ENCODE results near the gene ANGEL2. TPM values are rescaled to one million over a fixed set of nuclear protein-coding genes. Genes with fewer than 3 reads are reported as not detected.

ANGEL2 gene
- total and polyA plus RNA-seq, 12 donors: 6.1 to 22.0 (median 18.6) TPM

DNA sequence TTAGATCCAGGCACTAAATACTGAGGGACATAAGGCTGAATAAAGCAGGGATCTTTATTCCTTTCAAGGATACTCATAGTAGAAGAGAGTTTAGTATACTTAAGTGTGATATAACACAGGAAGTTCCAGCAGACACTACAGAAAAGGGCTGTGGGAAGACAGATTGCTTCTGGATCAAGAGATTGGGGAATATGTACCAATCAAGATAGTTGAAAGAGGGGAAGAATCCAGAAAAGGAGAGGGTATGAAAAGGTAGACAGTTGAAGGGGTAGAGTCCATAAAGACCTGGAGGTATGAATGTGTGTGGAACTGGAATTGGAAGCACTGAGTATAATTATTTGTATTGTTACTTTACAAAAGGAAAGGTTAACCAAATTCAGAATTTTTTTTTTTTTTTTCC lies 37.8 kb upstream of the ANGEL2 start:
- ATAC-seq (no peak), DNase-seq (no peak)
- Histone ChIP-seq H3K27me3 (peaks cover 0 to 10% (median 2%) of the 10 kb centered on the region in 7 donors), H3K4me1 (peaks cover 2 to 25% (median 17%) of the 10 kb centered on the region in 9 donors), H3K27ac (no peak overlapping the region), H3K9me3 (no peaks in the 10 kb centered on the region), H3K36me3 (no peaks in the 10 kb centered on the region), H3K4me3 (no peak overlapping the region)
- intact Hi-C loops (cut with DNase I): no loop called here
- TF ChIP-seq, protein P1, sequence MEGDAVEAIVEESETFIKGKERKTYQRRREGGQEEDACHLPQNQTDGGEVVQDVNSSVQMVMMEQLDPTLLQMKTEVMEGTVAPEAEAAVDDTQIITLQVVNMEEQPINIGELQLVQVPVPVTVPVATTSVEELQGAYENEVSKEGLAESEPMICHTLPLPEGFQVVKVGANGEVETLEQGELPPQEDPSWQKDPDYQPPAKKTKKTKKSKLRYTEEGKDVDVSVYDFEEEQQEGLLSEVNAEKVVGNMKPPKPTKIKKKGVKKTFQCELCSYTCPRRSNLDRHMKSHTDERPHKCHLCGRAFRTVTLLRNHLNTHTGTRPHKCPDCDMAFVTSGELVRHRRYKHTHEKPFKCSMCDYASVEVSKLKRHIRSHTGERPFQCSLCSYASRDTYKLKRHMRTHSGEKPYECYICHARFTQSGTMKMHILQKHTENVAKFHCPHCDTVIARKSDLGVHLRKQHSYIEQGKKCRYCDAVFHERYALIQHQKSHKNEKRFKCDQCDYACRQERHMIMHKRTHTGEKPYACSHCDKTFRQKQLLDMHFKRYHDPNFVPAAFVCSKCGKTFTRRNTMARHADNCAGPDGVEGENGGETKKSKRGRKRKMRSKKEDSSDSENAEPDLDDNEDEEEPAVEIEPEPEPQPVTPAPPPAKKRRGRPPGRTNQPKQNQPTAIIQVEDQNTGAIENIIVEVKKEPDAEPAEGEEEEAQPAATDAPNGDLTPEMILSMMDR (IDR thresholded peaks at IDR 0.05): no peak

DNA sequence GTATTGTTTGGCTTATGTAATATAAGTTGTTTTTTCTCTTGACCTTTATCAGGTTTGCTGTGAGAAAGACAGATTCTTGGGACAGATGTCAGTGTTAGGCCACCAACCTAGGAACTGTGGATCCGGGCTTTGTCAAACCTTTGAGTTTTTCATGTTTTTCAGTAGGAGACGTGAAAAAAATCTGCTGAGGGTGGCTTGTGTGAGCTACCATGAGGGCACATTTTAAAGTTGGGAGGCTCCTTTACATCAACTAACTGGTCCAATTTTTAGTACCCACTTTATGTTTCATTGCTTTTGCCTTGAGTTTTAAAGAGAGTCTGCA lies 36.2 kb upstream of the ANGEL2 start:
- H3K4me3 ChIP-seq: peak overlapping the region in 9 of 10 donors; percentile 73 to 99 (median 94)
- H3K9me3 ChIP-seq: no peaks in the 10 kb centered on the region
- intact Hi-C loops (cut with DNase I): loop anchor here in 1 of 10 donors (2.0 kb wide), 1 partner anchor 37 kb away; the partner anchor contains the start of gene ANGEL2
- peaks cover 0 to 26% (median 17%) of the 10 kb centered on the region in 7 donors for H3K27me3 ChIP-seq
- ATAC-seq (no peak), DNase-seq (no peak)
- TF ChIP-seq, protein P1 (IDR thresholded peaks at IDR 0.05): no peak
- 31 to 37% methylated on average over 2 of the region's 2 CpGs for WGBS, 2 donors
- H3K4me1 ChIP-seq: peaks cover 2 to 25% (median 17%) of the 10 kb centered on the region in 9 donors
- no peaks in the 10 kb centered on the region for H3K36me3 ChIP-seq
- H3K27ac ChIP-seq: peak overlapping the region in 6 of 10 donors; percentile 77 to 94 (median 82)

DNA sequence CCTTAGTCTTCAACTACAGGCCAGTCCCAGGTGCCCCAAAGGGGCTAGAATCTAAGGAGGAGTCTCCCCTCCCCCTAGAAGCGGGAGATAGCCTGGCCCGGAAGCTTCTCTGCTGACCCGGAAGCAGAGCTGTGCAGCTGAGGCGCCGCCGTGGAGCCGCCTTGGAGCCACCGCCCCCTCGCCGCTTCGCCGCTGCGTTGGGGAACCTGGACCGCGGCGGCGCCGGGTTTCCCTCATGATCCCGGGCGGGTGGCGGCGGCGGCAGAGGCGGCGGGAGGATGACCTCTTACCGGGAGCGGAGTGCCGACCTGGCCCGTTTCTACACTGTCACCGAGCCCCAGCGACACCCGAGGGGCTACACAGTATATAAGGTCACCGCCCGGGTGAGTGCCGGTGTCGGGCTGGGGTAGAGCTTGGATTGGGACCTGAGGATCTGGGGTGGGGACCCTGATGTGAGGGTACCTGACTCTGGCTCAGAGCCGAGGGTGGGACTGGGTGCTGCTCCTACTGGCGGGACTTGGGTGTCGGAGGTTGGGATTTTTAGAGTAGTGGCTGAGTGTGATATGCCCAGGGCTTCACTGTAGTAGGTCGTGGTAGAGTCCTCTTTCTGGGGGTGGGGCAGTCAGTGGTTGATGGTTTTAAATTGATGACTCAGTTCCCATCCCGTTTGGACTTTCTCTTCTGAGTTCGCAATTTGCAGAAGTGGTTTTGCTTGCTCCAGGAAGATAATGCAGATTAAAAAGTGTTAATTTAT lies 35.6 kb upstream of the ANGEL2 start, which contains the start of gene RPS6KC1:
Gene RPS6KC1 (plus strand): TSS at position 115 of the 754 bp plus-strand sequence. CDS start 164 bp downstream, at position 279.
- H3K9me3 ChIP-seq: no peaks in the 10 kb centered on the region
- peaks cover 2 to 25% (median 17%) of the 10 kb centered on the region in 9 donors for H3K4me1 ChIP-seq
- DNase-seq: peak; percentile 85
- intact Hi-C loops (cut with DNase I): loop anchor here in 1 of 10 donors (2.0 kb wide), 1 partner anchor 37 kb away; the partner anchor contains the start of gene ANGEL2
- WGBS, 2 donors: 0% methylated on average over 42 of the region's 42 CpGs
- no peaks in the 10 kb centered on the region for H3K36me3 ChIP-seq
- peaks cover 0 to 29% (median 21%) of the 10 kb centered on the region in 7 donors for H3K27me3 ChIP-seq
- ATAC-seq: peak; percentile 98 to 100 (median 99)
- peak within 1 kb of the TSS; percentile 1 to 94 (median 78) for H3K27ac ChIP-seq
- TF ChIP-seq, protein P1 (IDR thresholded peaks at IDR 0.05): peak in 2 of 9 donors; percentile 18 to 24
- H3K4me3 ChIP-seq: peak within 1 kb of the TSS; percentile 73 to 99 (median 94)

DNA sequence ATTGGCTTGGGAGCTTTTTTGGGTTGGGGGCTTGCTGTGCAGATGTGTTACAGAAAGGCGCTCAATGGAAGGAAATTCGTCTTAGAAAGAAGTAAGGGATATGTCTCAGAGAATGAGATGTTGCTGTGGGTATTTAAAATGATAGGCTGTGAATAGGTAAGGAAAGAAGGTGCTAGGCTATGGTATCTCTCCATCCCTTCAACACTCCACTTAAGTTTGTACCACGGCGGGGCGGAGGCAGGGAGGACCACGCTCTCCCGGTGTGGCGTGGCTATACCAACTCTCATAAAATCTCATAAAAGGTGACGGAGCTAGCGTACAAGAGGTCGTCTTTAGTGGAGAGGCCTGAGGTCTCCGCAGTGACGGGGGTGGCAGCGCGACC lies 35.1 kb upstream of the ANGEL2 start:
- Histone ChIP-seq H3K9me3 (no peaks in the 10 kb centered on the region), H3K27me3 (peaks cover 0 to 35% (median 26%) of the 10 kb centered on the region in 7 donors), H3K36me3 (no peaks in the 10 kb centered on the region), H3K27ac (peak overlapping the region; percentile 1 to 94 (median 78)), H3K4me3 (peak overlapping the region; percentile 73 to 99 (median 94)), H3K4me1 (peaks cover 2 to 25% (median 17%) of the 10 kb centered on the region in 9 donors)
- TF ChIP-seq, protein P1 (IDR thresholded peaks at IDR 0.05): no peak
- WGBS, 2 donors: 17 to 23% methylated on average over 15 of the region's 15 CpGs
- ATAC-seq: peak; percentile 17 to 72 (median 56)
- DNase-seq: no peak
- intact Hi-C loops (cut with DNase I): loop anchor here in 1 of 10 donors (2.0 kb wide), 1 partner anchor 36 kb away; the partner anchor contains the start of gene ANGEL2
